HL-60 (cell line): Measurements from ENCODE around the gene SMIM45.

Source experiments
- POLR2AphosphoS5 ChIP-seq: IDR thresholded peaks from 2 replicates; pipeline ENCODE4 v1.6.1; 2012; ENCODE audit warnings: low read depth
- TF ChIP-seq, protein P1 (sequence below): IDR thresholded peaks from one replicate; pipeline ENCODE4 v1.5.1; 2011; ENCODE audit warnings: low read length, control low read depth, inconsistent platforms; ENCODE audit not compliant: insufficient read depth

DNA sequence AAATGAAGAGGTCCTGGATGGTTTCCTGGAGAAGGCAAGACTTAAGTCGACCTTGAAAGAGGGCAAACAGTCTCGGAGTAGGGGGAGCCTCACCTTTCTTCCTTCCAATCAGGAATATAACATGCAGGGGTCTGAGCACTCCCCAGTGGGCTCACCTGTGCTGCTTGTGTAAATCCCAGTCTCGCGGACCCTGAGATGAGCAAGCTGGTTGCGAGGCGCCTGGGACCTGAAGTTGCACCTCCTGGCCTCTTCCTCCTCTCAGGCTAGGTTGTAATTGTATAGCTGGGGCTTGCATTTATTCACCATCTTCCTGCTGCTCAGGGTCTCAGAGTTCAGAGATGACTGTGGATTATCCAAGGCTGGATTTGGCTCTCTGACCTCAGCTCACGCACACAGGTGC lies 39.2 kb downstream of the SMIM45 start:
- TF ChIP-seq, protein P1, sequence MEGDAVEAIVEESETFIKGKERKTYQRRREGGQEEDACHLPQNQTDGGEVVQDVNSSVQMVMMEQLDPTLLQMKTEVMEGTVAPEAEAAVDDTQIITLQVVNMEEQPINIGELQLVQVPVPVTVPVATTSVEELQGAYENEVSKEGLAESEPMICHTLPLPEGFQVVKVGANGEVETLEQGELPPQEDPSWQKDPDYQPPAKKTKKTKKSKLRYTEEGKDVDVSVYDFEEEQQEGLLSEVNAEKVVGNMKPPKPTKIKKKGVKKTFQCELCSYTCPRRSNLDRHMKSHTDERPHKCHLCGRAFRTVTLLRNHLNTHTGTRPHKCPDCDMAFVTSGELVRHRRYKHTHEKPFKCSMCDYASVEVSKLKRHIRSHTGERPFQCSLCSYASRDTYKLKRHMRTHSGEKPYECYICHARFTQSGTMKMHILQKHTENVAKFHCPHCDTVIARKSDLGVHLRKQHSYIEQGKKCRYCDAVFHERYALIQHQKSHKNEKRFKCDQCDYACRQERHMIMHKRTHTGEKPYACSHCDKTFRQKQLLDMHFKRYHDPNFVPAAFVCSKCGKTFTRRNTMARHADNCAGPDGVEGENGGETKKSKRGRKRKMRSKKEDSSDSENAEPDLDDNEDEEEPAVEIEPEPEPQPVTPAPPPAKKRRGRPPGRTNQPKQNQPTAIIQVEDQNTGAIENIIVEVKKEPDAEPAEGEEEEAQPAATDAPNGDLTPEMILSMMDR, result no peak
- TF ChIP-seq POLR2AphosphoS5, result no peak
